Jurkat, Clone E6-1 (cell line): ENCODE measurements around the gene ANKRD33.

Experiments
- DNase-seq: peaks from one replicate; pipeline ENCODE4 v3.0.0-alpha.2; 2011; ENCODE audit warnings: low read depth, low spot score
- H3K4me3 ChIP-seq: 2 replicates; pipeline ENCODE4 v1.5.1; 2011; ENCODE audit warnings: mild to moderate bottlenecking, low read length, control low read depth, moderate library complexity

Gene ANKRD33

GRCh38 chr12:51896236-51896635, 8.3 kb downstream of the ANKRD33 start:
- no peak for DNase-seq
- H3K4me3 ChIP-seq, result no peak overlapping the region

- DNase-seq, result no peak
- H3K4me3 ChIP-seq, result no peak overlapping the region
Observed at GRCh38 chr12:51897181-51897580, 9.3 kb downstream of the ANKRD33 start.

GRCh38 chr12:51898506-51898905, 10.6 kb downstream of the ANKRD33 start:
- H3K4me3 ChIP-seq, result no peak overlapping the region
- no peak for DNase-seq

- no peak for DNase-seq
- no peak overlapping the region for H3K4me3 ChIP-seq
Observed at GRCh38 chr12:51898937-51899336, 11.0 kb downstream of the ANKRD33 start.

- no peak overlapping the region for H3K4me3 ChIP-seq
- DNase-seq, result no peak
Observed at GRCh38 chr12:51900323-51900889, 12.5 kb downstream of the ANKRD33 start.

- DNase-seq, result no peak
- no peak overlapping the region for H3K4me3 ChIP-seq
Observed at GRCh38 chr12:51901121-51901817, 13.4 kb downstream of the ANKRD33 start.

- no peak for DNase-seq
- no peak overlapping the region for H3K4me3 ChIP-seq
Observed at GRCh38 chr12:51901881-51902280, 14.0 kb downstream of the ANKRD33 start.

- no peak for DNase-seq
- no peak overlapping the region for H3K4me3 ChIP-seq
Observed at GRCh38 chr12:51904951-51905470, 17.1 kb downstream of the ANKRD33 start.

- no peak for DNase-seq
- no peak overlapping the region for H3K4me3 ChIP-seq
Observed at GRCh38 chr12:51905471-51906429, 17.8 kb downstream of the ANKRD33 start.

GRCh38 chr12:51906430-51907082, 18.7 kb downstream of the ANKRD33 start:
- no peak overlapping the region for H3K4me3 ChIP-seq
- no peak for DNase-seq

- H3K4me3 ChIP-seq, result no peak within 1 kb of the TSS
- no peak for DNase-seq
Observed at GRCh38 chr12:51907083-51907855, 19.4 kb downstream of the ANKRD33 start, which contains the start of gene ACVRL1. Gene ACVRL1 (plus strand): TSS chr12:51907504. CDS start chr12:51912475, 4,971 bp downstream.

GRCh38 chr12:51907856-51908425, 20.0 kb downstream of the ANKRD33 start:
- no peak overlapping the region for H3K4me3 ChIP-seq
- no peak for DNase-seq

- no peak for DNase-seq
- no peak overlapping the region for H3K4me3 ChIP-seq
Observed at GRCh38 chr12:51908876-51909592, 21.1 kb downstream of the ANKRD33 start.

- DNase-seq, result no peak
- H3K4me3 ChIP-seq, result no peak overlapping the region
Observed at GRCh38 chr12:51910168-51910567, 22.3 kb downstream of the ANKRD33 start.

GRCh38 chr12:51910691-51911090, 22.8 kb downstream of the ANKRD33 start:
- no peak overlapping the region for H3K4me3 ChIP-seq
- DNase-seq, result no peak

- H3K4me3 ChIP-seq, result no peak overlapping the region
Observed at GRCh38 chr12:51911307-51911706, 23.4 kb downstream of the ANKRD33 start.

More at GRCh38 chr12:51911307-51911706, 23.4 kb downstream of the ANKRD33 start:
- DNase-seq, result no peak
